Gastroesophageal sphincter (tissue), 4 donors: ENCODE data around the gene DMRTA2. TPM values are rescaled to one million over a fixed set of nuclear protein-coding genes. Genes with fewer than 3 reads are reported as not detected.

ENCODE experiments used
- ATAC-seq: fragments of 150-250 bp; one replicate; pipeline ENCODE4 v1.9.1; 2016; ENCODE audit warnings: mild to moderate bottlenecking, moderate library complexity
- H3K27ac ChIP-seq, 4 donors: fragments of 200-600 bp; sonication (generic) in 3 of 4; 1 replicate in 3 of 4; 2 replicates in 1 of 4; pipeline ENCODE4 v1.5.1; 2016 to 2019
- H3K27me3 ChIP-seq: fragments of 200-600 bp; sonication (generic); one replicate; pipeline ENCODE4 v1.5.1; 2019
- H3K36me3 ChIP-seq, 2 donors: fragments of 200-600 bp; sonication (generic); one replicate each; pipeline ENCODE4 v1.5.1; 2019; ENCODE audit warnings: control low read depth in 1 of 2
- H3K4me1 ChIP-seq, 3 donors: fragments of 200-600 bp; sonication (generic); 1 replicate in 2 of 3; 2 replicates in 1 of 3; pipeline ENCODE4 v1.5.1; 2016 to 2019; ENCODE audit warnings: control low read depth in 2 of 3
- H3K4me3 ChIP-seq, 2 donors: fragments of 200-600 bp; sonication (generic); one replicate each; pipeline ENCODE4 v1.5.1; 2019; ENCODE audit warnings: mild to moderate bottlenecking in 1 of 2, moderate library complexity in 1 of 2
- H3K9me3 ChIP-seq, 3 donors: fragments of 200-600 bp; sonication (generic); one replicate each; pipeline ENCODE4 v1.5.1; 2017 to 2019; ENCODE audit warnings: control low read depth in 2 of 3
- CTCF ChIP-seq, 4 experiments: fragments of 200-600 bp in 2 of 4; fragments of 450-650 bp in 2 of 4; sonication (generic) in 1 of 4; IDR thresholded peaks; one replicate each; pipeline ENCODE4 v1.5.1; 2017 to 2019; ENCODE audit warnings: antibody characterized with exemption in 4 of 4, mild to moderate bottlenecking in 2 of 4, moderate library complexity in 2 of 4
- EP300 ChIP-seq: sonication (generic); formaldehyde crosslinking; IDR thresholded peaks from one replicate; pipeline ENCODE4 v1.6.1; 2017; ENCODE audit warnings: antibody characterized with exemption, mild to moderate bottlenecking
- POLR2A ChIP-seq, 2 donors: fragments of 450-650 bp; IDR thresholded peaks; one replicate each; pipeline ENCODE4 v1.6.1; 2017; ENCODE audit warnings: antibody characterized with exemption in 2 of 2, mild to moderate bottlenecking in 2 of 2, moderate library complexity in 1 of 2
- POLR2AphosphoS5 ChIP-seq: sonication (generic); formaldehyde crosslinking; IDR thresholded peaks from one replicate; pipeline ENCODE4 v1.6.1; 2017; ENCODE audit warnings: antibody characterized with exemption
- WGBS, 2 donors: methylation state at CpG; one replicate each; pipeline ENCODE4 v1.1.5; 2018; ENCODE audit warnings: low coverage in 1 of 2; 5-methylcytosine and 5-hydroxymethylcytosine counted together
- total RNA-seq, 4 donors: library from RNA; depleted of rRNA; stranded (reverse); fragments of >200 nt; gene quantifications; one replicate each; pipeline ENCODE4 v1.1.0, GENCODE V29; 2016

Gene DMRTA2
- total RNA-seq, 4 donors from 2014 or later = 1.2 TPM; not detected in 3

DNA sequence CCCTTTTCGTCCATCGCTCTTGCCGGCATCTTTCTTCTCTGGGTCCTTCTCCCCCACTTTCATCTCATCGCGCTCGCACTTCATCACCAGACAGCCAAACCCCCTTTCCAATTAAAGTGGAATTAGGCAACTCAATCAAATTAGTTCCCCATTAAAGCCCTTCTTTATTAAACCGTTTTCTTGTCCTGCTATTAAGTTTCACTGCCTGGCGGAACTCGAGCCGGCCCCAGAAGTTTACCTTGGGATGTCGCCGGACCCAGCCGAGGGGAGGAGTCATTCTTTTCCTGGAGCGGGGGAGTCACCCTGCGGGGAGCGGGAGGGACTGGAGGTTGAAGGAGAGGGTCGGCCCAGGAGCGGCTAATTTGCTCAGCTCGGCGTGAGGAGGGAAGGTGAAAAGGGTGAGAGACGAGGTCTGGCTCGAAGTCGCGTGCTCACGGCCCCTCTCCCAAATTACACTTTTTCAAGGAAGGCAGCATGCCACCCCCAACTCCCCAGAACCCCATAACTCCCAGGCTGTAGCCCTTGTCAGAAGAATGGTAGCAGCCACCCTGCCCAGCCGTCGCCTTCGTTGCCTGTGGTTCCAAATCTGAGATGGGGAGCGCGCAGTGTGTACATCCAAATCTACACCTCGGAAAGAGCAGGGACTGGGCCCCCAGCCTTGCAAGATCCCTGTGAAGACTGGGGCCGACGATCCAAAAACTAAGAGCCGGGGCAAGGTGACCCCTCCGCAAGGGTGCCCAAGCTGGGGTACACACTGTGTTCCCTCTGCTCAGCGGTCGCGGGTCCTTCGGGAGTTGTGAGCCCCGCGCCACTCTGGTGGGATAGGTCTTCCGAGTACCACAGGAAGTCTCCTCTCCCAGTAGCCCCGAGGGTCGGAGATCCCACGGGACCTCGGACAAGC lies 6.4 kb downstream of the DMRTA2 start:
- TF ChIP-seq POLR2A (IDR thresholded peaks at IDR 0.05) (no peak), EP300 (no peak), CTCF (IDR thresholded peaks at IDR 0.05) (no peak), POLR2AphosphoS5 (no peak)
- Histone ChIP-seq H3K27ac (no peak overlapping the region), H3K4me3 (no peak overlapping the region), H3K27me3 (peaks cover 95% of the 10 kb centered on the region), H3K4me1 (peaks cover 0 to 66% (median 16%) of the 10 kb centered on the region in 3 donors), H3K9me3 (peaks cover 0 to 9% (median 0%) of the 10 kb centered on the region in 3 donors), H3K36me3 (no peaks in the 10 kb centered on the region)
- 0 to 1% methylated on average over 9 of the region's 46 CpGs for WGBS, 2 donors
- no peak for ATAC-seq

DNA sequence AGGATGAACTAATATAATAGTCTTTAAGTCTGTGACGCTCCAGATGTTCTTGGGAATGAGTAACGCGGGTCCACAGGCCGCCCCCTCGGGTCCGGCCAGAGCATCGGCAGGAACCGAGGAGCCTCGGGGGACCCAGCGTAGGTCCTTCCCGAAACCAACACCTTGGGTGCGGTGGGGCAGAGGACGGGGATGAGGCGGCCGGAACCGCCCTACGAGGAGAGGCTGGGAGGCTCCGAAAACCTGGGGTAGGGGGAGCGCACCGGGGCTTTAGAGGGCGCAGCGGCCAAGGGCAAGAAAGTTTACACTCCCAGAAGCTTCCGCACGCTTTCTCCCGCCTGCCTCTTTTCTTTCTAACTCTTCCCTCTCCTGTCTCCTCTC lies 7.1 kb downstream of the DMRTA2 start:
- no peak overlapping the region for H3K4me3 ChIP-seq
- no peaks in the 10 kb centered on the region for H3K36me3 ChIP-seq
- no peak overlapping the region for H3K27ac ChIP-seq
- ATAC-seq = no peak
- peaks cover 90% of the 10 kb centered on the region for H3K27me3 ChIP-seq
- WGBS, 2 donors = 0% methylated on average over 9 to 10 of the region's 25 CpGs
- peaks cover 0 to 61% (median 16%) of the 10 kb centered on the region in 3 donors for H3K4me1 ChIP-seq
- TF ChIP-seq CTCF (IDR thresholded peaks at IDR 0.05) (no peak), EP300 (no peak), POLR2AphosphoS5 (no peak), POLR2A (IDR thresholded peaks at IDR 0.05) (no peak)
- H3K9me3 ChIP-seq = peaks cover 0 to 9% (median 0%) of the 10 kb centered on the region in 3 donors

DNA sequence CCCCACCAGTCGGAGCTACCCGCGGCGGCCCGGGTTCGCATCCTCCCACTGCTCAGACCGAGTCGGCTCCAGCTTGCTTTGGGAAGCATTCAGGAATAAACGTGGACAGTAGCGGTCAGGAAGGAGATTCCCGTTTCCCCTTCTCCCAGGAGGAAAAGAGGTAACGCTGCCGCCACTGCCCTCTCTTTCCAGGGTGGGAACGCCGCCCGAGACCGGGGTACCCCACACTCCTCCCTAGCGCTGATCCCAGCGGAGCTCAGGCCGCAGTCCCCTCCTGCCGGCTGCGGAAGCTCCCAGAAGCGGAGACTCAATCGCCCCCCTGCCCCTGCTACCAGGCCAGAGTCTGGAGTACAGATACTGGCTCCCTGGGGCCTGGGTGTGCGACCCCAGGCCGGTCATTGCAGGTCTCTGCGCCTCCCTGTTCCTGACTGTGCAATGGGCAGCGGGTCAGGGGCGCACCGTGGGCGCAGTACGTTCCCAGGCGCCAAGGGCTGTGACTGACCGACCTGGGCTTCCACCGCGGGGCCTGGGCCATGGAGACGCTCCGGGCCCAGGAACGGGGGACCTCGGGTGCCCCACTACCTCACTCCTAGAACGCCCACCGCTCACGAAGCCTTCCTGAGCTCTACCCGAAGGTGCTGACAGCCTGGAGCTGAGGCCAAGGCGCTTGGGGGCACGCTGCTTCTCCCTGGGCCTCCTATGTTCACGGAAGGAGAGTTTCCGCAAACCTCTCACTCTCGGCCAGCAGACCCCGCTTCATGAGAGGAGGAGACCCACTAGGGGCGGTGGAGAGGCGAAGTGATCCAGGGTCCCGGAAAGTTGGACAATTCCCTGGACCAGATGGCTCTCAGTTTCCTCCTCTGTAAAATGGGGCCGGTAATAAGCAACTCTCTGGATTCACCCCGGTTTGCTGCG lies 7.8 kb downstream of the DMRTA2 start:
- Histone ChIP-seq H3K9me3 (peaks cover 0 to 9% (median 0%) of the 10 kb centered on the region in 3 donors), H3K27ac (no peak overlapping the region), H3K27me3 (peaks cover 90% of the 10 kb centered on the region), H3K36me3 (no peaks in the 10 kb centered on the region), H3K4me1 (peaks cover 0 to 54% (median 16%) of the 10 kb centered on the region in 3 donors), H3K4me3 (no peak overlapping the region)
- WGBS, 2 donors = no CpG with 5 or more reads among the region's 56 CpGs
- ATAC-seq = no peak
- TF ChIP-seq POLR2A (IDR thresholded peaks at IDR 0.05) (no peak), POLR2AphosphoS5 (no peak), EP300 (no peak)

- no peak overlapping the region for H3K27ac ChIP-seq
- H3K27me3 ChIP-seq = peaks cover 90% of the 10 kb centered on the region
- H3K9me3 ChIP-seq = peaks cover 0 to 9% (median 0%) of the 10 kb centered on the region in 3 donors
- ATAC-seq = no peak
- WGBS, 2 donors = 39 to 60% methylated on average over 2 of the region's 7 CpGs
- H3K4me1 ChIP-seq = peaks cover 0 to 48% (median 16%) of the 10 kb centered on the region in 3 donors
- H3K36me3 ChIP-seq = no peaks in the 10 kb centered on the region
- H3K4me3 ChIP-seq = no peak overlapping the region
- TF ChIP-seq CTCF (IDR thresholded peaks at IDR 0.05) = no peak
- no peak for TF ChIP-seq POLR2AphosphoS5
- TF ChIP-seq EP300 = no peak
- no peak for TF ChIP-seq POLR2A (IDR thresholded peaks at IDR 0.05)
Observed at GRCh38 chr1:50414853-50415234, 8.4 kb downstream of the DMRTA2 start.

GRCh38 chr1:50412813-50413476 lies 10.3 kb downstream of the DMRTA2 start:
- Histone ChIP-seq H3K27me3 (peaks cover 78% of the 10 kb centered on the region), H3K4me3 (no peak overlapping the region), H3K9me3 (peaks cover 0 to 20% (median 0%) of the 10 kb centered on the region in 3 donors), H3K36me3 (no peaks in the 10 kb centered on the region), H3K4me1 (peaks cover 0 to 29% (median 5%) of the 10 kb centered on the region in 3 donors), H3K27ac (no peak overlapping the region)
- no peak for ATAC-seq
- TF ChIP-seq EP300 (no peak), POLR2AphosphoS5 (no peak), CTCF (IDR thresholded peaks at IDR 0.05) (no peak), POLR2A (IDR thresholded peaks at IDR 0.05) (no peak)
- 100% methylated on average over 1 of the region's 1 CpG; no CpG with 5 or more reads in 1 of the 2 donors for WGBS, 2 donors
